ENCODE data around the gene SCYGR8.
"Not testable (repeated sequence)": the region's sequence is repeated elsewhere in the genome, so short reads cannot be mapped to it uniquely, and the experiment has no call there.

SCYGR8 gene, protein sequence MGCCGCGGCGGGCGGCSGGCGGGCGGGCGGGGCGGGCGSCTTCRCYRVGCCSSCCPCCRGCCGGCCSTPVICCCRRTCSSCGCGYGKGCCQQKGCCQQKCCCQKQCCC

GRCh38 chr2:227745594-227745993 is at the start of gene SCYGR8:
TSS of gene SCYGR8 (plus strand) at chr2:227745894. CDS start at chr2:227745894, 0 bp downstream.
- no peak for DNase-seq

GRCh38 chr2:227696990-227697679 is 48.6 kb upstream of the SCYGR8 start:
- DNase-seq, result no peak

GRCh38 chr2:227701556-227701955 is 44.1 kb upstream of the SCYGR8 start:
- DNase-seq, result no peak

DNA sequence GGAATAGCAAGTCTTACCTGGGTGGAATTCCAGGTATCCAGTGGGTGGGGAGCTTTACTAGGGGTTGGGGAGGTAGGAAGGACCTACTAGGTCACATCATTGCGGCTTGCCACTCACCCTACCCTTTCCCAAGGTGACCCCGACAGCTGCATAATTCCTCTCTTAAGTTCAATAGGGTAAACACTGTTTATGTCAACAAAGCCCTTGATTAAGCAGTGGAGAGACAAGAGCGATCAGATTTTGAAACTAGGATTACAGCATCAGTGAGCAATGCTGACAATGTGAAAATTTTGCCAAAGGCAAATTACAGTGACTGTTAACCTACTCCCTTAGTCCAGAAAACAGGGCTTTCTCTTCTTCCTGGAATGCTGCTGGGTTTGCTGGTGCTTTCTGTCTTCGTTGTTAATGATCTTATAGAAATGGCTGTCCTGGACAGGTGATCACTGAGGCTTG is 42.4 kb upstream of the SCYGR8 start:
- DNase-seq, result no peak

DNA sequence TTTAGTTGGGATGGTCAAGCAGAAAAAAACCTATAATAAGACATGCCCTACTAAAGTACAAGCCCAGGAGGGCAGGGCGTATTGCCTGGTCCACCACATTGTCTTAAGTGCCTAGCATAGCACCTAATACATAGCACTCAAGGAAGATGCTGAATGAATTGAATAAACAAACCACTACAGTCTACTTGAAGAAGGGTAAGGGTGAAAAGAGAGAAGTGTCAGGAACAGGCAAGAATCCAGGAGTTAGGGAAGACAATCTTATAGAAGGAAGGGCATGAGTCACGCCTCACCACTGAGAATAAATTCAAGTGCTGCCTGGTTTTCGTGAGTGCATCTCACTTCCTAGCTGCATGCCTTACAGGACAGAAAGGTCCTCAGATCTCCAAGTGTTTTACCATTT is 41.7 kb upstream of the SCYGR8 start:
- no peak for DNase-seq

DNA sequence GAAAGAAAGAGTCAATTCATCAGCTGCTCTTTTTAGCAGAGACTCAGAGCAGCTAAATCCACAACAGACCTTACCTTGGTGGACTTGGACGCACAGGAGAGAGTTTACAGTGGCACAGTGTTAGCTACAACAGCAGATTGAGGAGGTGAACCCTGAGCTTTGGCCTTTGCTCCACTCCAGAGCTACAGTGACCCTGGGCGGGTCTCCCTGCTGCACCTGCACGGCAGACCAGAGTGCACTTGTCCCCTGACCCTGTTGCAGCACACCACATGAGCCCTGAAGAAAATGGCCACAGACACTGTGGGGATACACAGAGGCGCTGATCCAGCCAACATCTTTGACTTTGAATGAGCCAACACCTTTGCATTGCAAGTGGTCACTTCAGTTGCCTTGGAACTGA is 38.8 kb upstream of the SCYGR8 start:
- no peak for DNase-seq

DNA sequence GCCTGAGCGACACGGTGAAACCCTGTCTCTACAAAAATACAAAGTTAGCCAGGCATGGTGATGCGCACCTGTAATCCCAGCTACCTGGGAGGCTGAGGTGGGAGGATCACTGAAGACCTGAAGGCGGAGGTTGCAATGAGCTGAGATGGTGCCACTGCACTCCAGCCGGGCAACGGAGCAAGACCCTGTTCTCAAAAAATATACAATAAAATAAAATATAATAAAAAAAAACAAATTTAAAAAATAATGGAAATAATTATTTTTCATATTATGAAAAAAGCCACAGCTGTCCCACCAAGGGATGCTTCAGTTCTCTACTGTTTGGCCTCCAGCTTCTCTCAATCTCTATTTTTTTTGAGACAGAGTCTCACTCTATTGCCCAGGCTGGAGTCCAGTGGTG is 38.3 kb upstream of the SCYGR8 start:
- no peak for DNase-seq

GRCh38 chr2:227710986-227711385 is 34.7 kb upstream of the SCYGR8 start:
- no peak for DNase-seq

DNA sequence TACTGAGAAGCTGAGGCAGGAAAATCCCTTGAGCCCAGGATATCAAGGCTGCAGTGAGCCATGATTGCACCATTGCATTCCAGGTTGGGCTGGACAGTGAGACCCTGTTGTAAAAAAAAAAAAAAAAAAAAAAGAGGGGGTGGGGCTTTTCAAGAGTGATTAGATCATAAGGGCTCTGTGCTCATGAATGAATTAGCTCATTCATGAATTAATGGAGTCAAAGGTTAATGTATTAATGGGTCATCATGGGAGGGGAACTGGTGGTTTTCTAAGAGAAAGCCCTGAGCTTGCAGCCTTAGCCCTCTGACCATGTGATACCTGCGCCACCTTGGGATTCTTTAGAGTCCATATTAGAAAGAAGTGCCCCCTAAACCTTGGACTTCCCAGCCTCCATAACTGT is 32.4 kb upstream of the SCYGR8 start:
- no peak for DNase-seq

DNA sequence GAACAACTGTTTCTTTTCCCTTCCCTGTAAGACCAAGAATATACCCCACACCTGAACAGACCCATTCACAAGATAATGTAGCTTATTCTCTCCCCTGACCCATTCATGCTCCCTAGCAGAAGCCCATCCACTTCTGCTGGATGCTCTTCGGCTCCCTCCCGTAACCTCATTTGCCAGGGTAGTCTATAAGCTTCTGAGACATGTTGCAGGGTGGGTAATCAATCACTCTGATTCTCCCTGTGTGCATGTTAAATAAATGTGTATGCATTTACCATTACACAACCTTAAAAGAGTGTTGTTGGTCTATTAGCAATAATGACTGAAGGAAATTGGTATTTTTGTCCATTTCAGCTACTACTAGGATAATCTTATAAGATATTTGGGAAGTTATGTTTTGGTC is 29.2 kb upstream of the SCYGR8 start:
- DNase-seq, result no peak

DNA sequence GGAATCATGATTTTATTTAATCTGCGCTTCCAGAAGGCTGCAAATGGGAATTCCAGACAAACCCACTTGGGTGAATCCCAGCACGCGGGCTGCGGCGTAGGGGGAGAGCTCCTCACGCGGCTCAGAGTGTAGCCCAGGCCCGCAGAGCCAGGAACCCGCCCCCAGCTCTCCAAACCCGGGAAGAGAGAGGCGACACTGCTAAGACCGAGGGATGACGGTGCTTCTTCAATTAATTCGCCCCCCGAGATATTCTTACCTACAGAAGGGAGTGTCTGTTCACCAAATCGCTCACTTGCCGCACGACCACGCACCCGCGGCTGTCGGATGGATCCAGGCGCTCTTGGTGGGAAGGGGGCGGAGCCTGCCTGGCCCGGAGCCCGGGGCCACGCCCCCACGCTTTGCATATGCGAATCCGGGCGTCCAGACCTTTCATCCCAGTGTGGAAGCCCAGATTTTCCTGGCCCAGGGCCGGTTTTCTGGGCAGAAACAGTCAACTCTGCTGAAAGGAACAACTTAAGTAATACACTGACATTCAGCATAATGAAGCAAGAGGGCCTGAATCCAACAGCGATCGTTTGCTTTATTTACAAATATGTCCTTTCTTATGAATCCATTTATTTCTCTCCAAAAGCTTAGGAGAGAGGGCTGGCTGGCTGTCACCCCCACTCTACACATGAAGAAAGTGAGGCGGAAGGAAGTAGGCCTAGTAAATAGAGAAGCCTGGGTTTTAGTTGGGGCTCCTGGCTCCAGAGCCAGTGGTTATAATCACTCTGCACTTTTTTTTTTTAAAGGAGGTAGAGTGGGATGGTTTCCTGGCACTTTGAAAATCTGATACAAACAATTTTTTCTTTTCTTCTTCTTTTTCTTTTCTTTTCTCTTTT is 27.8 kb upstream of the SCYGR8 start, which contains the start of gene SLC19A3:
Gene SLC19A3, minus strand, starts transcription at position 342 of the 881 bp plus-strand sequence. CDS start 15,710 bp downstream, outside the sequence.
- peak; percentile 73 for DNase-seq

DNA sequence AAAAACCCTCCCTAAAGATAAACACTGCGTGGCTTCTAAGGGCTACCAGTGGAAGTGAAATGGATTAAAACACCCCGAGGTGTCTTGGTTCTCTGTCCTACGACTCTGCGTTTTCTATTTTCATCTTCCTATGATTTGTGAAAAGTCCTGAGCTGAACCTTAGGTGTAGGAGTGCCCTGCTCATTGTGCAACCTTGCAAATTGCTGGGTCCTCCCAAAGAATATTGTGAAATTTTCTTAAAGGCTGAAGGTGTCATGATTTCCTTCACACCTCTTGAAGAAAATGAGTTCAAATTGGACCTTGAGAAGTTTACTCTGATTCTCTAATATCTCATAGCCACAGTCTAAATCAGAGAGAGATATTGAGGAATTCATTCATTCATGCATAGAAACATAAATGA is 26.1 kb upstream of the SCYGR8 start:
- no peak for DNase-seq

DNA sequence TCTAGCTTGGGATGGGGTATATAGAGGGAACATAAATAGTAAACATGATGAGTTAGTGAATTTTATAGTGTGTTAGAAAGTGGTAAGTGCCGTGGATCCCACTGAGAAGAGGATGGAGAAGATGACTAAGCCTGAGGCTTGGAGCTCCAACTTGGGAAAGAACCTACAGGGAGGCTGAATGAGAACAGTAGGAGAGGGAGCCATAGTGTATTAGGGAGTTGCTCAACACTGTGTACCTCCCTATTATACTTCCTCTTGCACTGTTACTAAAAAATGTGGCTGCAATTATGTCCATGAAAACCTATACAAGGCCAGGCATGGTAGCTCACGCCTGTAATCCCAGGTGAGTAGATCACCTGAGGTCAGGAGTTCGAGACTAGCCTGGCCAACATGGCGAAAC is 25.0 kb upstream of the SCYGR8 start:
- no peak for DNase-seq

DNA sequence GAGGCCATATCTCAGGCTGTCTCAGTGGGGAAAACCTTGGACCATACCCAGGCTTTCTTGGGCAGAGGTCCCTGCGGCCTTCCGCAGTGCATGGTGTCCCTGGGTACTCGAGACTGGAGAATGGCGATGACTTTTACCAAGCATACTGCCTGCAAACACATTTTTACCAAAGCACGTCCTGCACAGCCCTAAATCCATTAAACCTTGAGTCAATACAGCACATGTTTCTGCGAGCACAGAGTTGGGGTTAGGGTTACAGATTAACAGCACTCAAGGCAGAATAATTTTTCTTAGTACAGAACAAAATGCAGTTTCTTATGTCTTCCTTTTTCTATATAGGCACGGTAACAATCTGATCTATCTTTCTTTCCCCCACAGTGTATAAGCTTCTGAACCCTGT is 22.9 kb upstream of the SCYGR8 start:
- DNase-seq, result not testable (repeated sequence)

DNA sequence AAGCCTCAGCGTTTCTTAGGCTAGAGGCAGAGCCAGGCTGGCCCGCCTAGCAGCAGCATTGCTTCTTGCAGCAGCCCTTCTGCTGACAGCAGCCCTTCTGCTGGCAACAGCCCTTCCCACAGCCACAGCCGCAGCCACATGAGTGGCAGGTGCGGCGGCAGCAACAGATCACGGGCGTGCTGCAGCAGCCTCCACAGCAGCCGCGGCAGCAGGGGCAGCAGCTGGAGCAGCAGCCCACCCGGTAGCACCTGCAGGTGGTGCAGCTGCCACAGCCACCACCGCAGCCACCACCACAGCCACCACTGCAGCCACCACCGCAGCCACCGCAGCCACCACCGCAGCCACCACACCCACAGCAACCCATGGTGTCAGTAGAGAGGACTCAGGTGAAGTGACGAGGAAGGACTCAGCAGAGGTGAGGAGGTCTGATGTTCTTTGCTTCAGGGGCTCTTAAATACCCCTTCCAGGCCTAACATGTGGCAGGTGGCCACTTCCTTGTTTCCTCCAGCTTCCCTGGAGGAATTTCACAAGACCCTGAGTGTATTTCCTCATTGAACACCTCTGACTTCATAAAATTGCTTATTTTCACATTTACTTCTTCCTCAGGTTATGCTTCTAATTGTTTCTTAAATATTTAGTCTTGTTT is 21.2 kb upstream of the SCYGR8 start, which contains the start of gene SCYGR6:
Gene SCYGR6, minus strand, starts transcription at position 364 of the 646 bp plus-strand sequence. Its CDS starts 0 bp downstream, at position 364.
- DNase-seq, result no peak

DNA sequence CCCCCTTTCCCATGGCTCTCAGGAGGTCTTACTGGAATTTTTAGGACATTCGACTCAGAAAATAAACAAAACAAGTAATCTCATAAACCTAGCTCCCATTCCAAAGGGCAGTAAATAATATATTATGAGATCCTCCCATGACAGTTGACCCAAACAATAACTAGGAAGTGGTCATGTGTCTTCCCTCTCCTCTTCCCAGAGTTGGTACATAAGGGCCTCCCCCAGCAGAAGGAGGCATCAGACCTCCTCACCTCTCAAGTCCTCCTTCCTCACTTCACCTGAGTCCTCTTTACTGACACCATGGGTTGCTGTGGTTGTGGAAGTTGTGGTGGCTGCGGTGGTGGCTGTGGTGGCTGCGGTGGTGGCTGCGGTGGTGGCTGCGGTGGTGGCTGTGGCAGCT is 17.7 kb upstream of the SCYGR8 start, which contains the start of gene SCYGR7:
Gene SCYGR7, plus strand, starts transcription at position 301 of the 400 bp plus-strand sequence. Its CDS starts 0 bp downstream, at position 301.
- DNase-seq, result no peak

- no peak for DNase-seq
Measured at GRCh38 chr2:227739351-227739750, 6.3 kb upstream of the SCYGR8 start.

GRCh38 chr2:227740705-227741104 is 5.0 kb upstream of the SCYGR8 start:
- not testable (repeated sequence) for DNase-seq

DNA sequence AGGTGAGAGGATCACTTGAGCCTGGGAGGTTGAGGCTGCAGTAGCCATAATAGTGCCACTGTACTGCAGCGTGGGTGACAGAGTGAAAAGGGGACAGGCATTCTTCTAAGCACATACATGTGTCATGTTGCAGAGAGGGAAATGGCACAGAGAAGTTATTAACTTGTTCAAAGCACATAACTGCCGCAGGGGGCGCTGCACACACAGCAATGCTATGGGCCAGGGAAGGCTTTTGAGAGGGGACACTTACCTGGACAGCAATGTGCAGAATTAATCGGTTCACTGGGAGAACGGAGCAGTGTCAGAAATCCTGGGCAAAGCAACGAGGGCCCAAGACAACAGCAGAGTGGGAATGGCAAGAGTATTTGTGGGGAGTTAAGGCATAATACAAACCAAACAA is 2.4 kb downstream of the SCYGR8 start:
- no peak for DNase-seq

DNA sequence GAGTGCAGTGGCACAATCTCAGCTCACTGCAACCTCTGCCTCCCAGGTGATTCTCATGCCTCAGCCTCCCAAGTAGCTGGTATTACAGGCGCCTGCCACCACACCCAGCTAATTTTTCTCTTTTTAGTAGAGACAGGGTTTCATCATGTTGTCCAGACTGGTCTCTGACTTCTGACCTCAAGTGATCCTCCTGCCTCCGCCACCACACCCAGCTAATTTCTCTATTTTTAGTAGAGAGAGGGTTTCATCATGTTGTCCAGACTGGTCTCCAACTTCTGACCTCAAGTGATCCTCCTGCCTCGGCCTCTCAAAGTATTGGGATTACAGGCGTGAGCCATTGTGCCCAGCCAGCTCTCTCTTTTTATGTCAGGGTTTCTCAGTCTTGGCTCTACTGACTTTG is 10.6 kb downstream of the SCYGR8 start:
- not testable (repeated sequence) for DNase-seq

DNA sequence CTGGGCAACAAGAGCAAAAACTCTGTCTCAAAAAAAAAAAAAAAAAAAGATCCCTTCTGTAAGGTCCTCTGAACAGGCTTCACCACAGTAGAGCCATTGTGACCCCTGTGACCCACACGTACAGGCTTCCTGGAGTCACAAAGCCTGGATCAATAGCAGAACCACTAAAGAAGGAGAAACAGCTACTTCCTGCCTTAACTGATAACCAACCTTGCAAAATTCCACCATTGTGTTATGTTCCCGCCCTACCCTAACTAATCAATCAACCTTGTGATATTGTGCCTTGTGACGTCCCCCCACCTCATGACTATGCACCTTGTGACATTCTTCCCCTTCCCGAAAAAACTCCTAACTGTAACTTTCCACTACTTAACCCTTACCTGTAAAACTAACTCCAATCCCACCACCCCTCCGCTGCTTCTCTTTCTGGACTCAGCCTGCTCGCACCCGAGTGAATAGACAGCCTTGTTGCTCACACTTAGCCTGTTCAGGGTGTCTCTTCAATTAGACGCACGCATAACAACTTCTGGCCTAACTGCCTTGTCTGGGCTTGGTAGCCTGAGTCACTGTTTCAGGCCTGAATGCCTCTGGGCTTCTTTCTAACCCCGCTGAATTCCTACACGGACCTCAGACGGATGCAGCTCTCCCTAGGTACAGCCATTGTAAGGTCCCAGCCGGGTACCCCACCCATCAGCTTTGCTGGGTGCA is 13.9 kb downstream of the SCYGR8 start:
- no peak for DNase-seq
